Hepatic stellate cell (primary cell): ENCODE data around the gene MYORG.

Experiments
- DNase-seq: peaks from one replicate; pipeline ENCODE4 v3.0.0; 2011; ENCODE audit warnings: low spot score

Gene MYORG

GRCh38 chr9:34384368-34385165, 7.9 kb upstream of the MYORG start:
- no peak for DNase-seq

- DNase-seq = no peak
Measured at GRCh38 chr9:34383904-34384303, 7.2 kb upstream of the MYORG start.

- DNase-seq = no peak
Measured at GRCh38 chr9:34382879-34383278, 6.2 kb upstream of the MYORG start.

- DNase-seq = no peak
Measured at GRCh38 chr9:34382054-34382453, 5.4 kb upstream of the MYORG start.

GRCh38 chr9:34381323-34381722, 4.6 kb upstream of the MYORG start:
- DNase-seq = no peak

- DNase-seq = peak; percentile 93
Measured at GRCh38 chr9:34380511-34381315, 4.0 kb upstream of the MYORG start.

GRCh38 chr9:34380034-34380510, 3.4 kb upstream of the MYORG start:
- DNase-seq = no peak

- DNase-seq = peak; percentile 93
Measured at GRCh38 chr9:34379334-34380033, 2.8 kb upstream of the MYORG start.

GRCh38 chr9:34378376-34379060, 1.8 kb upstream of the MYORG start:
- DNase-seq = no peak

- DNase-seq = peak; percentile 47
Measured at GRCh38 chr9:34377404-34377746, 677 bp upstream of the MYORG start.

GRCh38 chr9:34375901-34376595, 650 bp downstream of the MYORG start:
- DNase-seq = peak; percentile 55

GRCh38 chr9:34374905-34375552, 1.7 kb downstream of the MYORG start:
- DNase-seq = no peak

- DNase-seq = no peak
Measured at GRCh38 chr9:34374339-34374738, 2.4 kb downstream of the MYORG start.

- no peak for DNase-seq
Measured at GRCh38 chr9:34373749-34374148, 2.9 kb downstream of the MYORG start.

GRCh38 chr9:34372467-34373011, 4.2 kb downstream of the MYORG start:
- DNase-seq = no peak

- no peak for DNase-seq
Measured at GRCh38 chr9:34371886-34372466, 4.7 kb downstream of the MYORG start.

GRCh38 chr9:34370970-34371880, 5.5 kb downstream of the MYORG start:
- DNase-seq = no peak

GRCh38 chr9:34370335-34370969, 6.2 kb downstream of the MYORG start:
- DNase-seq = no peak

GRCh38 chr9:34369636-34370035, 7.1 kb downstream of the MYORG start:
- DNase-seq = no peak
